ENCODE data around the gene KANSL1. TPM values are rescaled to one million over a fixed set of nuclear protein-coding genes. Genes with fewer than 3 reads are reported as not detected.

Gene KANSL1
- total and polyA plus RNA-seq, 9 of the 15 experiments (the other 6 are each of a cell fraction or from before 2014, with no cell fraction given): 3.6 to 55.4 (median 31.8) TPM

DNA sequence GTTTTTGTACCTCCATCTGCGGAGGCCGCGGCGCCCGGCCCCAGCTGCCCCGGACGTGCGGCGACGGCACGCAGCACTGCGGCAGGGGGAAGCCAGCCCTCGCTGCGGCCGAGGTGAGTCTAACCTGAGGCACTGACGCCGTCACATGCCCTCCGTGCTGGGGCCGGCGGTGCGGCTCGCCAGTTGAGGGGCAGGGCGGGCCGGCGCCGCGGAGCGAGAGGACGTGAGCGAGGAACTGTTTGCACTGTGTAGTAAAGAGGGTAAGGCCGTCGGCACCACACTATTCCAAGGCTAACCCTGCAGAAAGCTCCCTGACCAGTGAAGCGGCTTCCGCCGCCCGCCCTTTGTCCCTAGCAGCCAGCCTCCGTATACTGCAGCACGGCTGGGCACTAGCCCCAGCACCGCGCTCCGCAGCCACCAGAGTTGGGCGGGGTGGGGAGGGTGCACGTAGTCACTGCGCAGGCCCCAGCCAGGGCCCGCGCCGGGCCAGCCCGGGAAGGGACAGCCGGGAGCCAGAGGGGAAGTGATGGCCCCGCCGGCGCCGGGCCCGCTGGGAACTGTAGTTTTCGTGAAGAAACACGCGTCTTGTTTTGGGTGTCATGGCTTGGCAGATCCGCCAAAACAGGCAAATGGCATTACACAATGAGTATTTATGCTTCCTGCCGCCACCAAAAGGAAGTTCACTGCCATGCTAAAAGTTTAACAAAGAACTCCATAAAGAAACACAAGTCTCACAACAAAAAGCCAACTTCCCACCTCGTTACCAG, 580 bp upstream of the KANSL1 start (continued):
- TF ChIP-seq KDM5B (IDR thresholded peaks at IDR 0.05; ENCODE audit: insufficient replicate concordance, low read depth, low read length): peak; percentile 80
- no peak for TF ChIP-seq SAFB2 (IDR thresholded peaks at IDR 0.05; ENCODE audit: borderline replicate concordance, low read depth, low read length, severe bottlenecking)
- TF ChIP-seq SAFB (IDR thresholded peaks at IDR 0.05; ENCODE audit: borderline replicate concordance, low read depth, low read length): 0 out of 2 replicates have a peak, but pooled peaks have one; percentile 37
- TF ChIP-seq PHF20 (IDR thresholded peaks at IDR 0.05; ENCODE audit: partially characterized antibody): peak; percentile 60
- TF ChIP-seq, protein P1, sequence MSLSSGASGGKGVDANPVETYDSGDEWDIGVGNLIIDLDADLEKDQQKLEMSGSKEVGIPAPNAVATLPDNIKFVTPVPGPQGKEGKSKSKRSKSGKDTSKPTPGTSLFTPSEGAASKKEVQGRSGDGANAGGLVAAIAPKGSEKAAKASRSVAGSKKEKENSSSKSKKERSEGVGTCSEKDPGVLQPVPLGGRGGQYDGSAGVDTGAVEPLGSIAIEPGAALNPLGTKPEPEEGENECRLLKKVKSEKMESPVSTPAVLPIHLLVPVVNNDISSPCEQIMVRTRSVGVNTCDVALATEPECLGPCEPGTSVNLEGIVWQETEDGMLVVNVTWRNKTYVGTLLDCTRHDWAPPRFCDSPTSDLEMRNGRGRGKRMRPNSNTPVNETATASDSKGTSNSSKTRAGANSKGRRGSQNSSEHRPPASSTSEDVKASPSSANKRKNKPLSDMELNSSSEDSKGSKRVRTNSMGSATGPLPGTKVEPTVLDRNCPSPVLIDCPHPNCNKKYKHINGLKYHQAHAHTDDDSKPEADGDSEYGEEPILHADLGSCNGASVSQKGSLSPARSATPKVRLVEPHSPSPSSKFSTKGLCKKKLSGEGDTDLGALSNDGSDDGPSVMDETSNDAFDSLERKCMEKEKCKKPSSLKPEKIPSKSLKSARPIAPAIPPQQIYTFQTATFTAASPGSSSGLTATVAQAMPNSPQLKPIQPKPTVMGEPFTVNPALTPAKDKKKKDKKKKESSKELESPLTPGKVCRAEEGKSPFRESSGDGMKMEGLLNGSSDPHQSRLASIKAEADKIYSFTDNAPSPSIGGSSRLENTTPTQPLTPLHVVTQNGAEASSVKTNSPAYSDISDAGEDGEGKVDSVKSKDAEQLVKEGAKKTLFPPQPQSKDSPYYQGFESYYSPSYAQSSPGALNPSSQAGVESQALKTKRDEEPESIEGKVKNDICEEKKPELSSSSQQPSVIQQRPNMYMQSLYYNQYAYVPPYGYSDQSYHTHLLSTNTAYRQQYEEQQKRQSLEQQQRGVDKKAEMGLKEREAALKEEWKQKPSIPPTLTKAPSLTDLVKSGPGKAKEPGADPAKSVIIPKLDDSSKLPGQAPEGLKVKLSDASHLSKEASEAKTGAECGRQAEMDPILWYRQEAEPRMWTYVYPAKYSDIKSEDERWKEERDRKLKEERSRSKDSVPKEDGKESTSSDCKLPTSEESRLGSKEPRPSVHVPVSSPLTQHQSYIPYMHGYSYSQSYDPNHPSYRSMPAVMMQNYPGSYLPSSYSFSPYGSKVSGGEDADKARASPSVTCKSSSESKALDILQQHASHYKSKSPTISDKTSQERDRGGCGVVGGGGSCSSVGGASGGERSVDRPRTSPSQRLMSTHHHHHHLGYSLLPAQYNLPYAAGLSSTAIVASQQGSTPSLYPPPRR (CRISPR knock-in tag; IDR thresholded peaks at IDR 0.05; ENCODE audit: borderline replicate concordance): peak; percentile 89
- TF ChIP-seq, protein P2, sequence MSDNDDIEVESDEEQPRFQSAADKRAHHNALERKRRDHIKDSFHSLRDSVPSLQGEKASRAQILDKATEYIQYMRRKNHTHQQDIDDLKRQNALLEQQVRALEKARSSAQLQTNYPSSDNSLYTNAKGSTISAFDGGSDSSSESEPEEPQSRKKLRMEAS (CRISPR knock-in tag; IDR thresholded peaks at IDR 0.05): peak; percentile 74
- TF ChIP-seq FOXK1 (CRISPR knock-in tag; IDR thresholded peaks at IDR 0.05; ENCODE audit: borderline replicate concordance): no peak; the same call in 1 of the 2 replicates
- TF ChIP-seq, protein P3, sequence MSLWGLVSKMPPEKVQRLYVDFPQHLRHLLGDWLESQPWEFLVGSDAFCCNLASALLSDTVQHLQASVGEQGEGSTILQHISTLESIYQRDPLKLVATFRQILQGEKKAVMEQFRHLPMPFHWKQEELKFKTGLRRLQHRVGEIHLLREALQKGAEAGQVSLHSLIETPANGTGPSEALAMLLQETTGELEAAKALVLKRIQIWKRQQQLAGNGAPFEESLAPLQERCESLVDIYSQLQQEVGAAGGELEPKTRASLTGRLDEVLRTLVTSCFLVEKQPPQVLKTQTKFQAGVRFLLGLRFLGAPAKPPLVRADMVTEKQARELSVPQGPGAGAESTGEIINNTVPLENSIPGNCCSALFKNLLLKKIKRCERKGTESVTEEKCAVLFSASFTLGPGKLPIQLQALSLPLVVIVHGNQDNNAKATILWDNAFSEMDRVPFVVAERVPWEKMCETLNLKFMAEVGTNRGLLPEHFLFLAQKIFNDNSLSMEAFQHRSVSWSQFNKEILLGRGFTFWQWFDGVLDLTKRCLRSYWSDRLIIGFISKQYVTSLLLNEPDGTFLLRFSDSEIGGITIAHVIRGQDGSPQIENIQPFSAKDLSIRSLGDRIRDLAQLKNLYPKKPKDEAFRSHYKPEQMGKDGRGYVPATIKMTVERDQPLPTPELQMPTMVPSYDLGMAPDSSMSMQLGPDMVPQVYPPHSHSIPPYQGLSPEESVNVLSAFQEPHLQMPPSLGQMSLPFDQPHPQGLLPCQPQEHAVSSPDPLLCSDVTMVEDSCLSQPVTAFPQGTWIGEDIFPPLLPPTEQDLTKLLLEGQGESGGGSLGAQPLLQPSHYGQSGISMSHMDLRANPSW (CRISPR knock-in tag; IDR thresholded peaks at IDR 0.05): no peak
- TF ChIP-seq KDM4B (IDR thresholded peaks at IDR 0.05; ENCODE audit: borderline replicate concordance in 2 of 2, low read depth in 1 of 2): peak in 1 of 2 experiments; percentile 69; a peak in 1 of 4 replicates
- TF ChIP-seq, protein P4, sequence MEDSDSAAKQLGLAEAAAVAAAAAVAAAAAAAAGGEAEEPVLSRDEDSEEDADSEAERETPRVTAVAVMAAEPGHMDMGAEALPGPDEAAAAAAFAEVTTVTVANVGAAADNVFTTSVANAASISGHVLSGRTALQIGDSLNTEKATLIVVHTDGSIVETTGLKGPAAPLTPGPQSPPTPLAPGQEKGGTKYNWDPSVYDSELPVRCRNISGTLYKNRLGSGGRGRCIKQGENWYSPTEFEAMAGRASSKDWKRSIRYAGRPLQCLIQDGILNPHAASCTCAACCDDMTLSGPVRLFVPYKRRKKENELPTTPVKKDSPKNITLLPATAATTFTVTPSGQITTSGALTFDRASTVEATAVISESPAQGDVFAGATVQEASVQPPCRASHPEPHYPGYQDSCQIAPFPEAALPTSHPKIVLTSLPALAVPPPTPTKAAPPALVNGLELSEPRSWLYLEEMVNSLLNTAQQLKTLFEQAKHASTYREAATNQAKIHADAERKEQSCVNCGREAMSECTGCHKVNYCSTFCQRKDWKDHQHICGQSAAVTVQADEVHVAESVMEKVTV (CRISPR knock-in tag; IDR thresholded peaks at IDR 0.05): no peak
- no peak for TF ChIP-seq POLR2AphosphoS2 (IDR thresholded peaks at IDR 0.05; ENCODE audit: low read length)
- TF ChIP-seq BACH1 (tag; IDR thresholded peaks at IDR 0.05): no peak
- no peak; a peak in 2 of 4 replicates for TF ChIP-seq TBL1XR1 (IDR thresholded peaks at IDR 0.05; ENCODE audit: low read length in 2 of 2)
- no peak for TF ChIP-seq RBM17 (IDR thresholded peaks at IDR 0.05; ENCODE audit: borderline replicate concordance, low read depth, low read length)

Measured in K562 (cell line).